IMR-90 (cell line): ENCODE results near the gene GLIS1. TPM values are rescaled to one million over a fixed set of nuclear protein-coding genes. Genes with fewer than 3 reads are reported as not detected.

Experiments used
- ATAC-seq: fragments of 200-7000 bp; cut with Tn5 transposase; 2 replicates; pipeline ENCODE4 v1.9.1; 2020; ENCODE audit warnings: low read depth, mild to moderate bottlenecking, moderate library complexity
- BruUV-seq: library from RNA; stranded (reverse); fragments of 400-500 nt; replicated peaks from 2 replicates; lab custom pipeline; 2021; lab: Mats Ljungman, UMichigan
- CTCF ChIA-PET: fragments of 300-600 bp; formaldehyde crosslinking; extraction: SDS; loops from one replicate; lab custom pipeline; 2021; ENCODE audit warnings: antibody characterized with exemption; lab: Yijun Ruan, JAX
- POLR2A ChIA-PET: fragments of 300-600 bp; sonication (Branson Sonifier 250); formaldehyde crosslinking; loops from one replicate; lab custom pipeline; 2022; ENCODE audit warnings: antibody characterized with exemption; ENCODE audit not compliant: unreplicated experiment; lab: Charles Lee
- DNase-seq: peaks from one replicate; pipeline ENCODE4 v3.0.0; 2013
- H2AFZ ChIP-seq: replicated peaks from 2 replicates; pipeline ENCODE3; 2013; ENCODE audit warnings: low read length, mild to moderate bottlenecking; ENCODE audit not compliant: poor library complexity
- H2AK5ac ChIP-seq: 2 replicates; pipeline ENCODE4 v1.6.1; 2013; ENCODE audit warnings: low read depth, low read length, inconsistent platforms
- H2AK9ac ChIP-seq: replicated peaks from 2 replicates; pipeline ENCODE3; 2013; ENCODE audit warnings: mild to moderate bottlenecking, low read depth, low read length, moderate library complexity; ENCODE audit not compliant: poor library complexity
- H2BK120ac ChIP-seq: 2 replicates; pipeline ENCODE4 v1.6.1; 2013; ENCODE audit warnings: low read depth, low read length, inconsistent platforms
- H2BK15ac ChIP-seq: 3 replicates; pipeline ENCODE4 v1.6.1; 2013; ENCODE audit warnings: low read depth, low read length, inconsistent platforms
- H2BK20ac ChIP-seq: 2 replicates; pipeline ENCODE4 v1.6.1; 2013; ENCODE audit warnings: low read depth, mild to moderate bottlenecking, inconsistent platforms, low read length, moderate library complexity
- H2BK5ac ChIP-seq: 2 replicates; pipeline ENCODE4 v1.6.1; 2013; ENCODE audit warnings: mild to moderate bottlenecking, low read depth, low read length, inconsistent platforms; ENCODE audit not compliant: poor library complexity, severe bottlenecking
- H3K14ac ChIP-seq: replicated peaks from 2 replicates; pipeline ENCODE4 v1.6.1; 2013; ENCODE audit warnings: low read depth, low read length, inconsistent platforms
- H3K18ac ChIP-seq: 2 replicates; pipeline ENCODE4 v1.6.1; 2013; ENCODE audit warnings: low read depth, low read length, control low read depth
- H3K23ac ChIP-seq: 2 replicates; pipeline ENCODE4 v1.6.1; 2013; ENCODE audit warnings: low read depth, low read length, inconsistent platforms
- H3K27ac ChIP-seq: 2 replicates; pipeline ENCODE4 v1.5.1; 2013; ENCODE audit warnings: mild to moderate bottlenecking, control low read depth, low read length; ENCODE audit not compliant: insufficient read depth
- H3K27me3 ChIP-seq: 2 replicates; pipeline ENCODE4 v1.6.1; 2013; ENCODE audit warnings: low read length; ENCODE audit not compliant: control insufficient read depth, insufficient read depth
- H3K36me3 ChIP-seq: 2 replicates; pipeline ENCODE4 v1.6.1; 2013; ENCODE audit warnings: low read length, mixed read lengths; ENCODE audit not compliant: control insufficient read depth, insufficient read depth
- H3K4ac ChIP-seq: 2 replicates; pipeline ENCODE4 v1.6.1; 2013; ENCODE audit warnings: low read depth, low read length, inconsistent platforms
- H3K4me1 ChIP-seq: 2 replicates; pipeline ENCODE4 v1.6.1; 2013; ENCODE audit warnings: low read length, mixed read lengths; ENCODE audit not compliant: control insufficient read depth, insufficient read depth
- H3K4me2 ChIP-seq: 2 replicates; pipeline ENCODE4 v1.6.1; 2013; ENCODE audit warnings: low read depth, mild to moderate bottlenecking, control low read depth, low read length, moderate library complexity
- H3K4me3 ChIP-seq: 2 replicates; pipeline ENCODE4 v1.5.1; 2013; ENCODE audit warnings: low read depth, mild to moderate bottlenecking, control low read depth, low read length, moderate library complexity; ENCODE audit not compliant: insufficient read depth
- H3K56ac ChIP-seq: 2 replicates; pipeline ENCODE4 v1.6.1; 2013; ENCODE audit warnings: low read length, inconsistent platforms; ENCODE audit not compliant: insufficient read depth; ENCODE audit errors: extremely low read depth
- H3K79me1 ChIP-seq, 2 experiments: 2 replicates each; pipeline ENCODE4 v1.6.1; 2013; ENCODE audit warnings: low read length in 2 of 2, inconsistent platforms in 1 of 2, low read depth in 1 of 2
- H3K9ac ChIP-seq: 2 replicates; pipeline ENCODE4 v1.6.1; 2013; ENCODE audit warnings: low read depth, low read length, control low read depth
- H3K9me1 ChIP-seq: 2 replicates; pipeline ENCODE4 v1.6.1; 2013; ENCODE audit warnings: low read length, inconsistent platforms; ENCODE audit not compliant: insufficient read depth
- H3K9me3 ChIP-seq: 2 replicates; pipeline ENCODE4 v1.6.1; 2013; ENCODE audit warnings: low read length; ENCODE audit not compliant: control insufficient read depth, insufficient read depth
- H4K20me1 ChIP-seq: 2 replicates; pipeline ENCODE4 v1.6.1; 2013; ENCODE audit warnings: low read length, inconsistent platforms; ENCODE audit not compliant: insufficient read depth
- H4K5ac ChIP-seq: 2 replicates; pipeline ENCODE4 v1.6.1; 2013; ENCODE audit warnings: mild to moderate bottlenecking, low read depth, low read length, control low read depth
- H4K8ac ChIP-seq, 2 experiments: 2 replicates each; pipeline ENCODE4 v1.6.1; 2013; ENCODE audit warnings: low read depth in 2 of 2, low read length in 2 of 2, control low read depth in 1 of 2, inconsistent platforms in 1 of 2
- H4K91ac ChIP-seq: 2 replicates; pipeline ENCODE4 v1.6.1; 2013; ENCODE audit warnings: low read depth, low read length, inconsistent platforms; ENCODE audit not compliant: insufficient read depth
- BHLHE40 ChIP-seq: fragments of 150-350 bp; IDR thresholded peaks from 2 replicates; pipeline ENCODE4 v1.6.1; 2016; ENCODE audit warnings: mild to moderate bottlenecking, low read depth, low read length
- WGBS, 2 experiments: methylation state at CpG; one replicate each; pipeline versions ENCODE4 v1.1.5 to v1.1.7; 2013; ENCODE audit warnings: missing lambda C conversion rate in 2 of 2; ENCODE audit not compliant: insufficient read length in 1 of 2; ENCODE audit errors: extremely low coverage in 2 of 2; 5-methylcytosine and 5-hydroxymethylcytosine counted together
- dilution Hi-C: fragments of 300-500 bp; cut with HindIII; formaldehyde crosslinking; loops from one replicate; pipeline ENCODE4 v1.14.3; 2018; ENCODE audit warnings: low sequenced_read_pairs; ENCODE audit not compliant: unreplicated experiment
- in situ Hi-C: fragments of 300-500 bp; cut with MboI; formaldehyde crosslinking; loops from 3 replicates; pipeline ENCODE4 v1.14.3; 2019; ENCODE audit warnings: low sequenced_read_pairs, inconsistent platforms, mixed read lengths
- intact Hi-C: fragments of 100-400 bp; cut with micrococcal nuclease; formaldehyde crosslinking; loops from 2 replicates; pipeline ENCODE4 v1.10.0; 2022
- polyA plus RNA-seq, 3 experiments: library from polyadenylated mRNA; depleted of rRNA; stranded (reverse); fragments of >200 nt; gene quantifications; 2 replicates each; pipeline ENCODE4 v1.2.3, GENCODE V29; 2012; ENCODE audit warnings: low replicate concordance in 1 of 3
- total RNA-seq: library from RNA; depleted of rRNA; stranded (reverse); fragments of >200 nt; gene quantifications from 2 replicates; pipeline ENCODE4 v1.2.3, GENCODE V29; 2012
- TF ChIP-seq, protein P1 (sequence below): fragments of 150-350 bp; IDR thresholded peaks from 2 replicates; pipeline ENCODE4 v1.6.1; 2017; ENCODE audit warnings: mild to moderate bottlenecking, antibody characterized with exemption, low read length, low read depth

GLIS1 gene
- total and polyA plus RNA-seq, 2 of the 4 experiments (the other 2 are of a cell fraction) = 0.18 to 2.3 TPM

DNA sequence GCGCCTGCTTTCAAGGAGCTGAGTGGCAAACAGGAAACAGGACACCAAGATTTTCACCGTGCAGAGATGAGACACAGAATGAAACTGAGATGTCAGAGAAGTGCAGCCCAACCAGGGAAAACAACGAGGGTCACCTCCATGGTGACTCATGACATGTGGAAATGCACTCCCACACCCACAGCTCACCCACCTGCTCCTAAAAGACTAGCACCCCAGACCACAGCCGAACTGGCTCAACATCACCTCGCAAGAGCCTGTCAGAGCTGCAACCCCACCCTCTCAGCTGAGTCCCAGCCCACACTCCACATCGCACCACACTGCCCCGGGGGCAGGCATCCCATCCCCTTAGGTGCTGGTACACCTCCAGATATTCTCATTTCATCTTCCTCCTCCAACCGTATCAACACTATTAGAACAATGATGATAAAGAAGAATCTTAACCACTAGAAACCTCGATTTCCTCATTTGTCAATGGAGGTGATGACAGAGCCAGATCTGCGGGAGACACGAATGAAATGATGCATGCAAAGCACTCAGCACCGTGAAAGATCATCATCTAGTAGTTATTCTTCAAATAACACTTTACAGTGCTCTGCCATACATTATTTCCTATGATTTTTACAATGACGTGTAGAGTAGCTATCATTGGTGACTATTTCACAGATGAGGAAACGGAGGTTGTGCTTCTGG, 176.5 kb downstream of the GLIS1 start:
- Histone ChIP-seq H3K4me1 (peaks cover 6% of the 10 kb centered on the region; the same call in 1 of the 2 replicates), H3K23ac (no peak overlapping the region), H3K56ac (no peak overlapping the region), H3K79me1 (0 out of 4 replicates have a peak, but pooled peaks cover 0 to 3% of the 10 kb centered on the region in 2 experiments), H4K8ac (no peak overlapping the region), H4K20me1 (0 out of 2 replicates have a peak, but pooled peaks cover under 1% of the 10 kb centered on the region), H2BK15ac (no peak overlapping the region), H3K4ac (no peak overlapping the region), H4K5ac (no peak overlapping the region), H2BK120ac (no peak overlapping the region), H3K9me3 (peaks cover 1% of the 10 kb centered on the region; the same call in 1 of the 2 replicates), H2BK20ac (peak overlapping the region; percentile 23; the same call in 1 of the 2 replicates), H2AFZ (no peak overlapping the region), H3K18ac (no peak overlapping the region), H3K27me3 (no peaks in the 10 kb centered on the region), H3K4me3 (no peak overlapping the region), H3K4me2 (no peak overlapping the region), H3K9ac (no peak overlapping the region), H2AK9ac (no peak overlapping the region), H3K27ac (no peak overlapping the region), H2AK5ac (no peak overlapping the region), H4K91ac (no peak overlapping the region), H3K36me3 (no peaks in the 10 kb centered on the region; the same call in 1 of the 2 replicates), H3K14ac (peak overlapping the region; percentile 48), H2BK5ac (no peak overlapping the region), H3K9me1 (peaks cover 7% of the 10 kb centered on the region)
- in situ Hi-C loops (no loop called here), intact Hi-C loops (loop anchor here (5.0 kb wide), 1 partner anchor 190 kb away; no protein-coding TSS in a partner anchor), dilution Hi-C loops (no loop called here)
- ChIA-PET POLR2A (no interaction called here), CTCF (no interaction called here)
- 73% methylated on average over 4 of the region's 14 CpGs; no CpG with 5 or more reads in 1 of the 2 experiments for WGBS, 2 experiments
- DNase-seq = peak; percentile 30
- no peak for TF ChIP-seq BHLHE40
- TF ChIP-seq, protein P1, sequence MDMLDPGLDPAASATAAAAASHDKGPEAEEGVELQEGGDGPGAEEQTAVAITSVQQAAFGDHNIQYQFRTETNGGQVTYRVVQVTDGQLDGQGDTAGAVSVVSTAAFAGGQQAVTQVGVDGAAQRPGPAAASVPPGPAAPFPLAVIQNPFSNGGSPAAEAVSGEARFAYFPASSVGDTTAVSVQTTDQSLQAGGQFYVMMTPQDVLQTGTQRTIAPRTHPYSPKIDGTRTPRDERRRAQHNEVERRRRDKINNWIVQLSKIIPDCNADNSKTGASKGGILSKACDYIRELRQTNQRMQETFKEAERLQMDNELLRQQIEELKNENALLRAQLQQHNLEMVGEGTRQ = no peak
- no TSS peak for BruUV-seq
- no peak for ATAC-seq
